Measurements from ENCODE around the gene CCR3. TPM values are rescaled to one million over a fixed set of nuclear protein-coding genes. Genes with fewer than 3 reads are reported as not detected.
A peak's percentile ranks its signal among the peaks of the same experiment; 100 is the strongest.
"Not testable (repeated sequence)": the region's sequence is repeated elsewhere in the genome, so short reads cannot be mapped to it uniquely, and the experiment has no call there.

The CCR3 gene
- total RNA-seq (2014; rRNA removed): not detected in 2 replicates
- not detected for polyA plus RNA-seq (2012)

DNA sequence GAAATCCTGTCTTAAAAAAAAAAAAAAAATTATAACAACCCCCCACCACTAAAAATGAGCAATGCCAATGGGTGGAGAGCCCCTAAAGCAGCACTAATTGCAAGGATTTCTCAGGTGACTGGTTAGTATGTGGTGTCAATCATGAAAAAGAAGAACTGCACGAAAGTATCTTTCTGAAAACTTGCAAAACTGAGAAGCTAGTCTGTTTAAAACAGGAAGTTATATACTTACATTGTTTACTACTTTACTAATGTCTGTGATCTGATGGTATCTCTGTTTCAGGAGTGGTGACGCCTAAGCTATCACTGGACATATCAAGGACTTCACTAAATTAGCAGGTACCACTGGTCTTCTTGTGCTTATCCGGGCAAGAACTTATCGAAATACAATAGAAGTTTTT, at the start of gene CCR3:
Gene CCR3, plus strand, starts transcription at position 341 of the 400 bp plus-strand sequence. CDS start 22,699 bp downstream, outside the sequence.
- no peak for DNase-seq (ENCODE audit: low read depth)

DNA sequence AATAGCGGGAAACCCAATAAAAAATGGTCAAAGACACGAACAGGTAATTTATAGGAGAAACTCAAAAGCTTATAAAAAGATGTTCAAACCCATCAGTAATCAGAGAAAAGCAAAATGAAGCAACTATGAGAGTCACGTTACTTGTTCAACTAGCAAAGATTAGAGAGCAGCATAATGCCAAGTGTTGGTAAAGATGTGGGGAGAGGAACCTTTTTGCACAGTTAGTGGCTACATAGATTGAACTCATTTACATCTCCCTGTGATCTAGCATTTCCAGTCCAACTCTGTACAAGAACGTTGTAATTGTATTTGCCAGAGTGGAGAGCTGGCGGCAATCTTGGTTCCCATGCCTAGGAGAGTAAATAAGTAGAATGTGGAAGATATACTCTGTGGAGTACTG, 49.3 kb upstream of the CCR3 start:
- no peak for DNase-seq (ENCODE audit: low read depth)

DNA sequence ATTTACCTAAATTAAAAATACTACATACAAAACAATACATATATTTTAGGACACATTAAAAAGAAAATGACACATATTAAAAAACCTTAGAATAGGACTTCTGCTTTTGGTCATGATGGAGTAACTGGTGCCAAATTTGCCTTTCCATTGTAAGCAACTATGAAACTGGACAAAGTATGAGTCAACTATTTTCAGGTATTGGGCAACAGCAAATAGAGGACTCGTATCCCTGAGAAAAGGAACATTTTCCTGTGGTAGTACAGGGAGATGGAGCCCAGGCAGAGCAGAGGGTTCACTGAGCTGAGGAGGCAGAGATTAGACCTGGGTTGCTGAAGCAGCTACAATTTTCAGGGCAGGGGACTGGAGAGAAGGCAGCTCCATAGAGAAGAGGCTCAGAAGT, 48.8 kb upstream of the CCR3 start:
- DNase-seq (ENCODE audit: low read depth): peak; percentile 32

DNA sequence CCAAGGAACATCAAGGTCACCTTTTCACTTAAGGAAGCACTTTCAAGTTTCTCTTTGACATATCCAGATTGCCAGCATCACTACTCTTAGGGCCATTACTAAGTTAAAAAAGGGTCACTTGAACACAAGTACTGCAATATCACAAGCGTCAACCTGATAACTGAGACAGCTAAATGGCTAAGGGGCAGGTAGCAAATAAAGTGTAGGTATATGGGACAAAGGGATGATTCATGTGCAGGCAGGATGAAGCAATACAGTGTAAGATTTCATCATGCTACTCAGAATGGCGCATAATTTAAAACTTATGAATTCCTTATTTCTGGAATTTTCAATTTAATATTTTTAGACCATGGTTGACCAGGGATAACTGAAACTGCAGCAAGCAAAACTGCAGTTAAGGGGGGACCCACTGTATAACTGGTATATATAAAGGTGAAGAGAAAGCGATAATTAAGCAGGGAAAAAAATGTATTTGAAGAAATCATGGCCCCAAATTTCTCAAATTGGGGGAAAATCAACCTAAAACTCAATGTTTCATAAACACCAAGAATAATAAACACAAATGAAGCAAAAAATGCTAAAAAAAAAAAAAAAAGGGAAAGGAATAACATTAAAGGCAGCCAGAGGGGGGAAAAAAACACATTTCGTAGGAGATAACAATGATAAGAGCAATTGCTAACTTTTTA, 47.2 kb upstream of the CCR3 start:
- no peak for DNase-seq (ENCODE audit: low read depth)

DNA sequence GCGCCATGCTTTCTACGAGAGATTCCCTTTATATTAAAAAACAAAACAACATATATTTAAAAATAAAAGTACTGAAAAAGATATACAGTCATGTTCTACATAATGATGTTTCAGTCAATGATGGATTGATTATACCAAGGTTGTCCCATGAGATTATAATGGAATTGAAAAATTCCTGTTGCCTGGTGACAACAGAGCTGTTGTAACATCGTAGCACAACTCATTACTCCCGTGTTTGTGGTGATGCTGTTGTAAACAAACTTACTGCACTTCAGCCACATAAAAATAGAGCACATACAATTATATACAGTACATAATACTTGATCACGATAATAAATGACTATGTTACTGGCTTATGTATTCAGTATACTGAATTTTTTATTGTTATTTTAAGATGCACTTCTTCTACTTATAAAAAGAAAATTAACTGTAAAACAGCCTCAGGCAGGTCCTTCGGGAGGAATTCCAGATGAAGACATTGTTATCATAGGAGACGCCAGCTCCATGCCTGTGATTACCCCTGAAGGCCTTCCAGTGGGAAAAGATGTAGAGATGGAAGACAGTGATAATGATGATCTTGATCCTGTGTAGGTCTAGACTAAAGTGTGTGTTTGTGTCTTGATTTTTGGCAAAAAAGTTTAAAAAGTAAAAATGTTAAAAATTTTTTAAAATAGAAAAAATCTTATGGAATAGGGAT, 45.9 kb upstream of the CCR3 start:
- DNase-seq (ENCODE audit: low read depth): no peak

DNA sequence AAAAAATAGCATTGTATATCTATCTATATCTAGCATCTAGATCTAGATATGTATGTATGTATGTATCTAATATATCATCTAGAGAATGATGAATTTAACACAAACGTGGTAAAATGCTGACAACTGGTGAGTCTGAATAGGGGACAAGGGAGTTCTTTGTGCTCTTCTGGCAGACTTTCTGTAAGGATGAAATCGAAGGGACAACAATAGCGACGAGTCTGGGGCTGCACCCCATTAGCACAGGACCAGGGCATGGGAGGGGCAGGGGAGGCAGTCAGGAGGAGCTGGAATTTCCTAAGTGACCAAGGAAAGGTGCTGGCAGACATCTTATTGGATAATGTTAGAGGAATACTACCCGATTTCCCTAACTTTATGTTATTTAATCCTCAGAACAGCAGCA, 42.0 kb upstream of the CCR3 start:
- no peak for DNase-seq (ENCODE audit: low read depth)

DNA sequence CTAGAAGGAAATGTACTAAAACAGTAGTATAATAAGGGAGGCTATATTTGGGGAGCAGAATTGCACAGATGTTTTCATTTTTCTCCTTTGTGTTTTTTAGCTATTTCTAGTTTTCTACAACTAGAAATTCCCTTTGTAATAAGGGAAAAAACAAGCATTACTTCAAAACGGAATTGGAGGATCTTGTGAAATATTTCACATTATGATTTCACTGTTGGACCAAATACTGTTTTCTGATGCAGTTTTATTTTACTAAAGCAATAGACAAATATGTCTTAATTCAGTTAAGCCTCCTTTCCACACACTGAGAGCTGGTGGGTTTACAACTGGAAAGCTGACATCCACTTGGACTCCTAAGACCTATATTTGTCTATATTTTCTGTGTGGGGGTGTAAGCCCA, 41.5 kb upstream of the CCR3 start:
- no peak for DNase-seq (ENCODE audit: low read depth)

DNA sequence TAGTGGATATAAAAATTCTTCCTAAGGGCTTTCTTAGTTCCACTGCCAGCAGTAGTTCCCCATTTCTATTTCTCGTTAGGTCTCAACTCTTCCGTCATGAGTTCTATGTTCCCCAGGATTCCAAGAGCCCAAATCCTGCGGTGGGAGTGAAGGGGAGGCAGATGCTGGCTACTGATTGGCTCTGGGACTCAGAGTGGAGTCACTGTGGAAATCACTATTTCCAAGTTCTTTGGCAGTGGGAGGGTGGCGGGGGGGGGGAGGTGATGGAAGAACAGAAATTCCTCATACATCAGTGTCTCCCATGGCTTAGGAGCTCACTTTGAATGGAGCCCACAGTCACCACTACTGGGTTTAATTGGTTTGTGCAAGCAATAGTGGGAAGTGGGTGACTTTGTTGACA, 39.7 kb upstream of the CCR3 start:
- no peak for DNase-seq (ENCODE audit: low read depth)

DNA sequence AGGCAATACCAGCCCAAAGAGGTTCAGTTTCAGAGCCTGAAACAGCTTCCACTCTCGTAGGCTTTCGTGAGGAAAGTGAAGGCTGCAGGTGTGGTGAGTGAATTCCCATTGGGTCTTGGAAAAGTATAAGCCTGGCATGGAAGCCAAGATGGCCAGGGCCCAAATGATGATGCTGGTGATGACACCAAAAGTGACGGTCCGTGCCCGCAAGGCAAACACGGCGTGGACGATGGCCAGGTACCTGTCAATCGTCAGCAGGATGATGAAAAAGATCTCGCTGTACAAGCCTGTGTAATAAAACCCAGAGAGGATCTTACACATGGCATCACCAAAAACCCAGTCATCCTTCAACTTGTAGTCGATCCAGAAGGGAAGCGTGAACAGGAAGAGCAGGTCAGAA, 38.6 kb upstream of the CCR3 start:
- DNase-seq (ENCODE audit: low read depth): no peak

DNA sequence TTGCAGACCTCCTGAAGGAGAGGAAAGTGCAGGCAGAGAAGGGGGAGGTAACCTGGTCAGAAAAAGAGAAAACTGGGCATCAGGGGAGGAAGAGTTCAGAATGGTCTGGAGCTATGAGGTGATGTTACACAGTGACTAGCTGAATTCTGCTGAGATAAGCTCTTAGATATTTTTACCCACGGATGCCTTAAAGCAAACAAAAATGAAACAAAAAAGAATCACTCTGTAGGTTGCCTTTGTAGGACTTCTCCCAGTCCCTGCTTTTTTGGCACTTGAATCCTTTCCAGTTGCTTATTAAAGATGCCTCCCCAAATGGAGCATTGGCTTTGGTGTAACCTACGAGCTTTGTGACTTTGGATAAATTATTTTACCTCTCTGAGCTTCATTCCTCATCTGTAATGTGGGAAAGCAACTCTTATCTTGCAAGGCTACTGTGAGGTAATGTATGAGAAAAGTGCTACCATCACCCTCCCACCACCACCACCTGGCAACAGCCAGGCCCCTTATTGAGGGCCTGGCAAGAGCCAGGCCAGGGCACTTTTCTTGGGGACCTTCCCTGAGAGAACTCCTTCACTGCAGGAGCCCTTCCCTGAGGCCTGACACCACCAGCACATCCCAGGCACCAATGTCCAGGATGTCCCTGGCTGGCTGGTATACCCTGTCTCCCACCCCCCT, 36.8 kb upstream of the CCR3 start:
- DNase-seq (ENCODE audit: low read depth): no peak

DNA sequence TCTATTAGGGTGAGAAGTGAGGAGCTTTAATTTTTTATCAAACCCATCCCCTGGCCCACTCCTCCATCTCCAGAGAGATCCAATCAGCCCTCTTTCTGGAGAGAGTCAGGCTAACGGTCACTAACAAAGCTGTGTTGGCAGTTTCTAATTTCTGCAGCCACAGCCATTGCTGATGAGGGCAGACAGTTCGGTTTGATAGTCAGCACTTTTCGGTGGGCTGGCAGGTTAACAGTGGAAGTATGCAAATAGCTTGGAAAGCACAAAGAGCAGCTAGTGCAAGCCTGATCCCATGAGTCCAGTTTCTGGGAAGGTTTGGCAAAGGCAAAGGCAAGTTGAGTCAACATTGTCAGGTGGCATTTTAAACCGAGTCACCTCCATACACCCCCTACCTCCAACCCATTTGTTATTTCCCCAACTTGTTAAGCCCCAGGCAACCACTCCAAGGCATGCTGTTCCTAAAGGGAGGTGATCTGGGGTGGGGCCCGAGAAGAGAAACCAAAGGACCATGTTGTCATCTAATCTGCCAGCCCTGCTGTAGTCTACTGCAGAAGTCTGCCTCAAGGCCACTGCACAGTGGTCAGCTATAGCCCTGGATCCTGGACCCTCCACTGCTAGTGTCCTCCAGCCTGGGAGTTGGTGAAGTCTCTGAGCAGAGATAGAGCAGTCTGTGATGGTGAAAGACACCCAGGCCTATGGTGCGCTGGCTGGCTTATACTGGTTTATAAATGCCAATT, 35.8 kb upstream of the CCR3 start:
- no peak for DNase-seq (ENCODE audit: low read depth)

DNA sequence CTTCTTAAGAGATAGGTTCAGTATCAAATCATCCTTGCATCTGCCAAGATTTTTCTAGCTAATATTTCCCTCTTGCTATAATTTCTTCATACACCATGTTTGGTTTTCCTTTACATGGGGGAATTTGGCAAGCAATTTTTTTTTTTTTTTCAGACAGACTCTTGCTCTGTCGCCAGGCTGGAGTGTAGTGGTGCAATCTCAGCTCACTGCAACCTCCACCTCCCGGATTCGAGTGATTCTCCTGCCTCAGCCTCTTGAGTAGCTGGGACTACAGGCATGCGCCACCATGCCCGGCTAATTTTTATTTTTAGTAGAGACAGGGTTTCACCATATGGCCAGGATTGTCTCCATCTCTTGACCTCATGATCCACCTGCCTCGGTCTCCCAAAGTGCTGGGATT, 34.7 kb upstream of the CCR3 start:
- not testable (repeated sequence) for DNase-seq (ENCODE audit: low read depth)

DNA sequence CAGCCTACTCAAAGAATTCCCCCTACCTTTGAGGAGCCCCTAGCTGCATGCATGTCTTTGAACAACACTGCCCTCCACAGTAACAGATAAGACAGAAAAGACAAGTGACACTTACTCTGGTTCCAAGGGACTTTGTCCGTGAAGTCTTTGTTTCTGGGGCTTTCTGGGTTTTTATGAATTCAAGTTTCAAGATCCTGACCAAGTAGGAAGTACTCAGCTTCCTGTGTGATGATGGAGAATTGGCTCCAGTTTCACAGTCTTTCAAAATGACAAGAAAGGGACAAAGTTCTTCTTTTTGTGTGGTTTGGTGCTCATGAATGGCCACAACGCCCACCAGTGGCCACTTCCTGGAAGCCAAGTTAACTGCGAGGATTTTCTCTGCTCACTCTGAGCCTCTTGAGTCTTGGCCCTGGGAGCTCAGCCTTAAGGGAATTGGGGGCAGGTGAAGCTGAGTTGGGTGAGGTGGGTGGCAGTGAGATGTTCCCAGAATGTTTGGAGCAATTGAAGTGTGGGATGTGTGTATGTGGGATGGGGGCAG, 34.0 kb upstream of the CCR3 start, which contains the start of gene CCR1:
Gene CCR1, minus strand, starts transcription at position 147 of the 538 bp plus-strand sequence. CDS start 4,000 bp downstream, outside the sequence.
- peak; percentile 66 for DNase-seq (ENCODE audit: low read depth)

DNA sequence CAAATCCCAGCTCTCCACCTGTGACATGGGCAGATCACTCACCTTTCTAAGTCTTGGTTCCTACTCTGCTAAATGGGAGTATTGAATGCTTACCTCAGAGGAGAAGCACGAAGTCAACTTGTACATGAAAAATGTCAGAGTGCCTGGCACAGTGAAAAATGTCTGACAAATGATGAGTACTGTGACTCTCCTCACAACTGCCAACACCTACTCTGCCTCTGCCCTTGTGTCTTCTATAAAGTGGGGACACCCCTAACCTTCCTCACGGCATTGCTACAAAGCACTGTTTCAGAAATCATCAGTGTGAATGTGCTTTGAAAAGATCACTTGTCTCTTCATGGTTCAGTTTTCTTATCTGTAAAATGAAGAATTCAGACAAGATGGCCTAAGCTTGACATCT, 33.2 kb upstream of the CCR3 start:
- no peak for DNase-seq (ENCODE audit: low read depth)

DNA sequence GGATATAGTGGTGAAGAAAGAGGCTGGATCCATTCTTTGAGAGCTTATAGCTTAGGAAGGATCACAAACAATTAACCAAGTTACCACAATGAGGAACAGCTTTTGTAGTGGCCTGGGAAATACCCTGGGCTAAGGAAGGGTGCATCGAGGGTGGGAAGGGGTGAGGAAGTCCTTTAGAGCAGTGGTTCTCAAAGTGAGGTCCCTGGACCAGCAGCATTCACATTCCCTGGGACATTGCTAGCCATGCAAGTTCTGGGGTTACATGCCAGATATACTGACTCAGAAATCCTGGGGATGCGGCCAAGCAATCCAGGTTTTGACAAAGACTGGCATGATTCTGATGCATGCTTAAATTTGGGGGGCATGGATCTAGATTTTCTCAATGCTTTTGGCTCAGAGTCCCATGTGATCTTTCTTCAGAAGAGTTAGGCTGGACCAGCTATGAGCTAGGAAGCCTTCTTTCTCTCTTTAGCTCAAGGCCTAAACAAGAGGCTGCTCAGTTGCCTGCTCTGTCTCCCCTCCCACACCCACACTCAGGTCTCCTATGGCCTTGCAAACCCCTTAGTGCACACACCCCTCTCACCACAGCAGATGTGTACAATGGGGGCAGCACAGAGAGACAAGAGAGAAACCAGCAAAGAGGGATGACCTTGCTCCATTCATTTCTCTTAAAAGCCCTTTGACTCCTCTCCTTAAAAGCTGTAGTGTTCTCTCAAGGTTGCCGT, 32.4 kb upstream of the CCR3 start:
- peak; percentile 39 for DNase-seq (ENCODE audit: low read depth)

DNA sequence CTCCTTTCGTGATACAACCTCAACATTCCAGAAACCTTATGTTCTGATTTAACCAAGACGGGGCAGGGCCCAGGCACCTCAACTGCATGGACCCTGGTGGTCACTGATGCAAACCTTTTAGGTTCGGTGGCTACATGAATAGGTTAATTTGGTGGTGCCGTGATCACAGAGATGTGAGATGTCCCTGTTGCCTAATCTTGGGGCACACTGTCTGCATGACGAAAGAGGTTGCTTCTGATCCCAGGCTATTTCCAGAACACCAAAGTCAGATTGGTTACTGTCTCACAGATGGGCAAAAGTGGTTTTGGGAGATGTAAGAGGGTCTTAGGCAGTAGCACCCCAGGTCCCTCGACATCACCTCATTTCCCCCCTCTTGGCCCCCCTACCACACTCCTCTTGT, 30.2 kb upstream of the CCR3 start:
- no peak for DNase-seq (ENCODE audit: low read depth)

DNA sequence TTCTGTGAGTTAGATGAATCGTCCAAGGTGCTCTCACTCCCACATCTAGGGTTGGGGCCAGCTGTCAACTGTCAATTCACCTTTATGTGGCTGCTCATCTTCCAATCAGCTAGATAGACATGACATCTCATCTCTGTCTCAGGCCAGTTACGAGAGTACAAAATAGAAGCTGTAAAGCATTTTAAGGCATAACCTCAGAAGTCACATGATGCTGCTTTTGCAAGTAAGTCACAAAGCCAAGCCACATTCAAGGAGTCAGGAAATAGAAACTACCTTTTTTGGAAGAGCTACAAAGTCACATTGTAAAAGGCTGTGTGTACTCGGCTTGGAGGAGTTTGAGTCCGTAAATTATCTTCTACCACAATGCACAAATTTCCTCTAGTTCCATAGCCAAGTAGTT, 29.1 kb upstream of the CCR3 start:
- peak; percentile 12 for DNase-seq (ENCODE audit: low read depth)

DNA sequence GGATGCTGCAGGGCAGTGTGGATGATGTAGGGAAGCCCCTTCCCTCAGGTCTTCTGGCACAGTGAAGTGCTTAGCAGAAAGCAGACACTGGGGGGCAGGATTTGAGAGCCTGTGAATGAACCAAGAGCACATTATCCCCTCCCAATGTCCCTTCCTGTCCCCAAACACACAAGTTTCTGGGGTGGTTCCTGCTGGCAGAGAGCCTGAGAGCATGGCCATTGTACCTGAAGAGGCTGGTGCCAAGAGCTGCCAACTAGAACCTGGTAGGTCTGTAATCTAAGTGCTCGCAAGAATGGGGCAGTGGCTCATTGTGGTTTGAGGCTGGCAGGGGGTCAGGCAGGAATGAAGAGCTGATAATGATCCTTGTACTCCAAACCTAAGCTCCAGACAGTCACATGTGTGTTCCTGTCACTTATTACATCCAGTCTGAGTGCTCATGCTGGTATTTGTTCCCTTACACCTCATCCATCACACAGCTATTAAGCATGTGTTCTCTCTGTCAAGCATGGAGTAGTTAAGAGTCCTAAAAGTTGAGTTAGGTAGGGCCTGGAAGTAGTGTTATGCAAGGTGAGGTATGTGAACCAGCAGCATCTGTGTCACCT, 27.4 kb upstream of the CCR3 start:
- no peak for DNase-seq (ENCODE audit: low read depth)

DNA sequence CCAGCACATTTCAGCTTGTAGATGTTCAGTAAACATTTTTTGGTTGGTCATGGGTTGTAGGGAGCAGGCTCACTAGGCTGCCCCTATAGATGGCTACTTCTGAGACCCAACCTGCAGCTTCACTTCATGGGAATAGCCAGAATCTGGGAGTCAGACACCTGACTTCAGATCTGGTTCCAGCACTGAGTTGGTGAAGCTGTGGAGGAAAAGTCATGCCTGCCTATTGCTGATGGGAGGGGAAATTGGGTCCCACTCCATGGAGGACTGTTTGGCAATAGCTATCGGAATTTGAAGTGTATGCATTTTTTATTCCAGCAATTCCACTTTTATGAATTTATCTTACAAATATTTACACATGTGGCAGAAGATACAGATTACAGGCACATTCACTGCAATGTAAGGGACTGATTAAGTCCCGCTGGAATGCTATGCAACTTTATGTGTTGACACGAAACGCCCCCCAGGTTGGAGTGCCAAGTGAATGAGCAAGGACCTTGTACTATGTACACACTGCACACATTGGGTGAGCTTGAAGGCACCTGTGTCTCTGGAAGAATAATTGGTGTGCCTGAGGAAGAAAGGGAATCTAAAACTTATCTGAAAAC, 26.3 kb upstream of the CCR3 start:
- no peak for DNase-seq (ENCODE audit: low read depth)

DNA sequence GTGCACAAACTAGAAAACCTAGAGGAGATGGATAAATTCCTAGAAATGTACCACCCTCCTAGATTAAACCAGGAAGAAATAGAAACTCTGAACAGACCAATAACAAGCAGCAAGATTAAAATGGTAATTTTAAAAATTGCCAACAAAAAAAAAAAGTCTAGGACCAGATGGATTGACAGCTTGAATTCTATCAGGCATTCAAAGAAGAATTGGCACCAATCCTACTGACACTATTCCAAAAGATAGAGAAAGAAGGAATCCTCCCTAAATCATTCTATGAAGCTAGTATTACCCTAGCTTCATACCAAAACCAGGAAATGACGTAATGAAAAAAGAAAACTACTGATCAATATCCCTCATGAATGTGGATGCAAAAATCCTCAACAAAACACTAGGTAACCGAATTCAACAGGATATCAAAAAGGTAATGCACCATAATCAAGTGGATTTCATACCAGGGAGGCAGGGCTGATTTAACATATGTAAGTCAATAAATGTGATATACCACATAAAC, 24.0 kb upstream of the CCR3 start:
- no peak for DNase-seq (ENCODE audit: low read depth)

Measured in LHCN-M2 (cell line).